Transverse colon (tissue), 4 donors: ENCODE data around the gene HGFAC. TPM values are rescaled to one million over a fixed set of nuclear protein-coding genes. Genes with fewer than 3 reads are reported as not detected.

Experiments
- DNase-seq: peaks from one replicate; pipeline ENCODE4 v3.0.0-alpha.2; 2019
- H3K27ac ChIP-seq, 4 donors: fragments of 200-600 bp; sonication (generic); 2 replicates each; pipeline ENCODE4 v1.5.1; 2016 to 2018; ENCODE audit warnings: inconsistent platforms in 4 of 4
- H3K27me3 ChIP-seq: fragments of 200-600 bp; sonication (generic); 2 replicates; pipeline ENCODE4 v1.5.1; 2017; ENCODE audit warnings: inconsistent platforms
- H3K36me3 ChIP-seq, 4 donors: fragments of 200-600 bp; sonication (generic); 2 replicates each; pipeline ENCODE4 v1.5.1; 2017 to 2019; ENCODE audit warnings: inconsistent platforms in 4 of 4
- H3K4me1 ChIP-seq, 4 donors: fragments of 200-600 bp; sonication (generic); 2 replicates each; pipeline ENCODE4 v1.5.1; 2017 to 2020; ENCODE audit warnings: inconsistent platforms in 4 of 4
- H3K4me3 ChIP-seq, 4 donors: fragments of 200-600 bp; sonication (generic); 1 replicate in 1 of 4; 2 replicates in 3 of 4; pipeline versions ENCODE4 v1.5.1 to v1.6.1; 2017 to 2019; ENCODE audit warnings: inconsistent platforms in 4 of 4
- H3K9me3 ChIP-seq, 2 donors: fragments of 200-600 bp; sonication (generic); 2 replicates each; pipeline ENCODE4 v1.5.1; 2017 to 2019; ENCODE audit warnings: inconsistent platforms in 2 of 2
- EP300 ChIP-seq: sonication (generic); formaldehyde crosslinking; IDR thresholded peaks from one replicate; pipeline ENCODE4 v1.6.1; 2017; ENCODE audit warnings: antibody characterized with exemption, low read depth
- POLR2A ChIP-seq: fragments of 450-650 bp; IDR thresholded peaks from one replicate; pipeline ENCODE4 v1.6.1; 2016; ENCODE audit warnings: antibody characterized with exemption, mild to moderate bottlenecking, moderate library complexity
- POLR2AphosphoS5 ChIP-seq, 3 donors: sonication (generic); formaldehyde crosslinking; IDR thresholded peaks; one replicate each; pipeline ENCODE4 v1.6.1; 2016; ENCODE audit warnings: antibody characterized with exemption in 3 of 3
- whole genome bisulfite sequencing, 2 donors: methylation state at CpG; one replicate each; pipeline ENCODE4 v1.1.5; 2018; ENCODE audit warnings: low coverage in 1 of 2; 5-methylcytosine and 5-hydroxymethylcytosine counted together
- in situ Hi-C, 4 donors: fragments of 200-750 bp; cut with MboI; loops; one replicate each; pipeline versions ENCODE4 v1.15.0 to v1.15.1; 2017; ENCODE audit warnings: low sequenced_read_pairs in 3 of 4, low pct_ligation_motif_present in 1 of 4, low pct_unique_long_range_greater_than_20kb in 1 of 4
- intact Hi-C: fragments of 100-400 bp; cut with DNase I; formaldehyde crosslinking; loops from one replicate; pipeline ENCODE4 v1.15.1; 2023; ENCODE audit warnings: low total_unique reads
- total RNA-seq, 4 donors: library from RNA; depleted of rRNA; stranded (reverse); fragments of >200 nt; gene quantifications; one replicate each; pipeline ENCODE4 v1.1.0, GENCODE V29; 2016
- TF ChIP-seq, protein P1 (sequence below), 5 experiments: fragments of 200-600 bp in 3 of 5; fragments of 450-650 bp in 2 of 5; sonication (generic) in 3 of 5; IDR thresholded peaks; 1 replicate in 2 of 5; 2 replicates in 3 of 5; pipeline ENCODE4 v1.5.1; 2016 to 2017; ENCODE audit warnings: antibody characterized with exemption in 5 of 5, inconsistent platforms in 3 of 5, mild to moderate bottlenecking in 2 of 5, moderate library complexity in 1 of 5

HGFAC gene
- total RNA-seq, 4 donors from 2014 or later: not detected

DNA sequence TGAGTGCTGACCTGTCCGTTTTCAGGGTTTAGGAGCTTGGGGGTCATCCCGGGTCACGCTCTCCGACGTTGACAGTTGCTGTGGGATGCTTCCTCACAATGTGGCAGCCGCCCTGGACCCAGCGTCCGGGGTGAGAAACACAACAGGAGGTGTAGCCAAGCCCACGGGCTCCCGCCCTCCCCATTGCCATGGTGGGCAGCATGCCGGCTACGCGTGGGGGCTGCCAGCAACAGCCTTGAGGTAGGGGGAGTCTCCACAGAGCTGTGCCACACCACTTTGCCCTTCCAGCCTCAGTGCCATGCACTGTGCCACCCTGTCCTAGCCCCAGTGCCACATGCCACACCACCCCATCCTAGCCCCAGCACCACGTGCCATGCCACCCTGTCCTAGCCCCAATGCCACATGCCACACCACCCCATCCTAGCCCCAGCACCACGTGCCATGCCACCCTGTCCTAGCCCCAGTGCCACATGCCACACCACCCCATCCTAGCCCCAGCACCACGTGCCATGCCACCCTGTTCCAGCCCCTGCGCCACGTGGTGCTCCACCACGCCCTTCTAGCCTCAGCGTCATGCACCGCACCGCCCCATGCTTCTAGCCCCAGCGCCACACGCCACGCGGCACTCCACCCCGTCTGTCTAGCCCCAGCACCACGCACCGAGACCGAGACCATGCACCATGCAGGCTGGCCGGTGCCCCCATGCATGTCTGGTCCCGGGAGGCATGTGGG is 8.5 kb upstream of the HGFAC start:
- Histone ChIP-seq H3K27ac (no peak overlapping the region), H3K4me3 (no peak overlapping the region), H3K9me3 (no peaks in the 10 kb centered on the region), H3K27me3 (no peaks in the 10 kb centered on the region), H3K4me1 (peaks cover 0 to 4% (median 1%) of the 10 kb centered on the region in 4 donors), H3K36me3 (no peaks in the 10 kb centered on the region)
- 92 to 100% methylated on average over 1 to 32 of the region's 32 CpGs for WGBS, 2 donors
- in situ Hi-C loops: loop anchor here in 1 of 4 donors (10.0 to 25.0 kb wide), 2 partner anchors 89 to 221 kb away; no protein-coding TSS in a partner anchor
- TF ChIP-seq POLR2AphosphoS5 (IDR thresholded peaks at IDR 0.05): no peak
- no peak for TF ChIP-seq EP300
- TF ChIP-seq, protein P1, sequence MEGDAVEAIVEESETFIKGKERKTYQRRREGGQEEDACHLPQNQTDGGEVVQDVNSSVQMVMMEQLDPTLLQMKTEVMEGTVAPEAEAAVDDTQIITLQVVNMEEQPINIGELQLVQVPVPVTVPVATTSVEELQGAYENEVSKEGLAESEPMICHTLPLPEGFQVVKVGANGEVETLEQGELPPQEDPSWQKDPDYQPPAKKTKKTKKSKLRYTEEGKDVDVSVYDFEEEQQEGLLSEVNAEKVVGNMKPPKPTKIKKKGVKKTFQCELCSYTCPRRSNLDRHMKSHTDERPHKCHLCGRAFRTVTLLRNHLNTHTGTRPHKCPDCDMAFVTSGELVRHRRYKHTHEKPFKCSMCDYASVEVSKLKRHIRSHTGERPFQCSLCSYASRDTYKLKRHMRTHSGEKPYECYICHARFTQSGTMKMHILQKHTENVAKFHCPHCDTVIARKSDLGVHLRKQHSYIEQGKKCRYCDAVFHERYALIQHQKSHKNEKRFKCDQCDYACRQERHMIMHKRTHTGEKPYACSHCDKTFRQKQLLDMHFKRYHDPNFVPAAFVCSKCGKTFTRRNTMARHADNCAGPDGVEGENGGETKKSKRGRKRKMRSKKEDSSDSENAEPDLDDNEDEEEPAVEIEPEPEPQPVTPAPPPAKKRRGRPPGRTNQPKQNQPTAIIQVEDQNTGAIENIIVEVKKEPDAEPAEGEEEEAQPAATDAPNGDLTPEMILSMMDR (IDR thresholded peaks at IDR 0.05): no peak
- TF ChIP-seq POLR2A: no peak
- intact Hi-C loops: no loop called here
- DNase-seq: no peak

DNA sequence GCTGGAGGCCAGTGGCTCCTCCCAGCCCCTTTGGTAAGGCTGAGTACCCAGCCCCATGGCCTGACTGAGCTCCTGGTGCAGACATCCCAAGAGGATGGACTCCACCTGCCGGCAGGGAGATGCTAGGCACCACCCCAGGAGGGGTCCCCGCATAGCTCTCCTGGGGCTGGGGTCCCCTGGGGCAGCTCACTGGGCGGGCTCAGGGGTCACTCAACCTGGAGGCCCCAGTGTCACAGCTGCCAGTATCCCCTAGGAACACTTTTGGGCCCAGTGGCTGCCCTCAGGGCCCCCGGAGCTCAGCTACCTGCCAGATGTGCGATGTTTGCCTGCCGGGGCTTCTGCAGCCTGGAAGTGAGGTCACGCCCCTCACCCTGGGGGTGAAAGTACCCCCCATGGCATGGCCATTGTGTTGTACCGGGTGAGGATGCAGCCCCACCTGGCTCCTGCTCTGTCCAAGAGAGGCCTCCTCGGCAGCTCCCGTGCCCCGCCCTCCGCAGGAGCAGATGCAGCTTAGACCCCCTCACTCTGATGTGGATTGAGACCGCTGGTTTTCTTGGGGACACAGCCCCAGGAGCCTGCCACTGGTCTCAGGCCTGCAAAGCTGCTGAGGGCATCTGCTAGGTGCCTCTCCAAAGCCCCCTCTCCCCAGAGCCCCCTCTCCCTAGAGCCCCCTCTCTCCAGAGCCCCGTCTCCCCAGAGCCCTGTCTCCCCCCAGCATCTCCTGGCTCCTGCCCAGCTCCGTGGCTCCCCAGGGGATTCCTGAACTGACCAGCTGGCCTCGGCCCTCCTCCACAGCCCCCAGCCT is 6.7 kb upstream of the HGFAC start:
- in situ Hi-C loops: loop anchor here in 1 of 4 donors (10.0 to 25.0 kb wide), 2 partner anchors 90 to 223 kb away; no protein-coding TSS in a partner anchor

DNA sequence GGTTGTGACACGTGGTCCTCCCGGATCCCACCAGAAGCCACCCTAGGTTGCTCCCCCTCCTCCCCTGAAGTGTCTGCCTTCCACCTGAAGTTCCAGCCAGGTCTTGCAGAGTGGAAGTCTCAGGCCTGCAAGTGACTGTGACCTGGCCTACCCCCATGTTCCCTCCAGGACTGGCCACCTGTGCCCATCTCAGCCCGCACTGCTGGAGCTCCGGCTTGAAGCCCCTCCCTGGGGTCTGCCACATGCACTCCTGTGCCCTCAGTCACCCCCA is 6.1 kb upstream of the HGFAC start:
- peaks cover 0 to 4% (median 1%) of the 10 kb centered on the region in 4 donors for H3K4me1 ChIP-seq
- TF ChIP-seq POLR2AphosphoS5 (IDR thresholded peaks at IDR 0.05): no peak
- TF ChIP-seq POLR2A: no peak
- TF ChIP-seq EP300: no peak
- TF ChIP-seq, protein P1 (IDR thresholded peaks at IDR 0.05): no peak
- H3K36me3 ChIP-seq: no peaks in the 10 kb centered on the region
- no peaks in the 10 kb centered on the region for H3K27me3 ChIP-seq
- H3K27ac ChIP-seq: no peak overlapping the region
- no peaks in the 10 kb centered on the region for H3K9me3 ChIP-seq
- in situ Hi-C loops: loop anchor here in 1 of 4 donors (10.0 to 25.0 kb wide), 2 partner anchors 91 to 223 kb away; no protein-coding TSS in a partner anchor
- WGBS, 2 donors: 50% methylated on average over 4 of the region's 4 CpGs; no CpG with 5 or more reads in 1 of the 2 donors
- intact Hi-C loops: no loop called here
- no peak overlapping the region for H3K4me3 ChIP-seq
- DNase-seq: no peak

More for the DNA sequence above, 6.7 kb upstream of the HGFAC start:
- H3K4me3 ChIP-seq: no peak overlapping the region
- no peak for DNase-seq
- no peak overlapping the region for H3K27ac ChIP-seq
- peaks cover 0 to 4% (median 1%) of the 10 kb centered on the region in 4 donors for H3K4me1 ChIP-seq
- no peaks in the 10 kb centered on the region for H3K27me3 ChIP-seq
- TF ChIP-seq EP300: no peak
- TF ChIP-seq POLR2AphosphoS5 (IDR thresholded peaks at IDR 0.05): no peak
- TF ChIP-seq, protein P1 (IDR thresholded peaks at IDR 0.05): no peak
- TF ChIP-seq POLR2A: no peak
- no peaks in the 10 kb centered on the region for H3K36me3 ChIP-seq
- intact Hi-C loops: no loop called here
- no peaks in the 10 kb centered on the region for H3K9me3 ChIP-seq
- WGBS, 2 donors: 71% methylated on average over 16 of the region's 16 CpGs; no CpG with 5 or more reads in 1 of the 2 donors
